Stimulated activated naive B cell treated with anti-CD40 and anti-IgM and Interleukin-4, amounts not matched to agents 10 μg/mL and 1 μg/mL and 100 μg/mL, for 72 hours (primary cell): ENCODE measurements around the gene RAB30.
A peak's percentile ranks its signal among the peaks of the same experiment; 100 is the strongest.
"Not testable (repeated sequence)": the region's sequence is repeated elsewhere in the genome, so short reads cannot be mapped to it uniquely, and the experiment has no call there.

Experiments
- ATAC-seq, 2 donors: fragments of 150-1000 bp; cut with Tn5 transposase; replicated peaks; 2 replicates each; pipeline ENCODE4 v1.10.0; 2021; ENCODE audit warnings: moderate library complexity in 1 of 2
- DNase-seq: peaks from one replicate; pipeline ENCODE4 v3.0.0; 2021
- H3K27ac Mint-ChIP-seq: one replicate; pipeline ENCODE4 v1.8.0; 2022; ENCODE audit warnings: mild to moderate bottlenecking, mixed read lengths
- H3K27me3 Mint-ChIP-seq, 2 donors: one replicate each; pipeline ENCODE4 v1.8.0; 2022; ENCODE audit warnings: mixed read lengths in 2 of 2
- H3K36me3 Mint-ChIP-seq, 2 donors: one replicate each; pipeline ENCODE4 v1.8.0; 2022; ENCODE audit warnings: mixed read lengths in 2 of 2, mild to moderate bottlenecking in 1 of 2
- H3K4me1 Mint-ChIP-seq, 2 donors: one replicate each; pipeline ENCODE4 v1.8.0; 2022; ENCODE audit warnings: mixed read lengths in 2 of 2, mild to moderate bottlenecking in 1 of 2
- H3K4me3 Mint-ChIP-seq, 2 donors: one replicate each; pipeline ENCODE4 v1.8.0; 2022; ENCODE audit warnings: mild to moderate bottlenecking in 2 of 2, mixed read lengths in 2 of 2, moderate library complexity in 1 of 2
- H3K9me3 Mint-ChIP-seq, 2 donors: one replicate each; pipeline ENCODE4 v1.8.0; 2022; ENCODE audit warnings: mixed read lengths in 2 of 2, mild to moderate bottlenecking in 1 of 2

Gene RAB30

DNA sequence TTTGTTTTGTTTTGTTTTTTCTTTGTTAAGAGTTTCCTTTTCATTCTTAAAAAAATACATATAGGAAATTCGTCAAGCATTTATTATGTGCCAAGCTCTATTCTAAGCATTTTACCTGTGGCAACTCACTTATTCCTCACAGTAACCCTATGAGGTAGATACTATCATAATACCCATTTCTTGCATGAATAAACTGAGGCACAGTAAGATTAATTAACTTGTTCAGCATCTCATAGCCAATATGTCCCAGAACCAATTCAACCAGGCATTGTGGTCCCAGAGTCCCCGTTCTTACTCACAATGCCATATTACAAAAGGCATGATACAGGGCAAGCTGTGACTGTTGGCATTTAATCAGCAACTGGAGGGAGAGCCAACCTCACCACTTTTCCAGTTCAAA, 83.7 kb downstream of the RAB30 start:
- ATAC-seq (no peak), DNase-seq (no peak)
- H3K27me3 Mint-ChIP-seq: no peaks in the 10 kb centered on the region
- H3K4me3 Mint-ChIP-seq: no peak overlapping the region
- peak overlapping the region; percentile 59 for H3K27ac Mint-ChIP-seq
- H3K9me3 Mint-ChIP-seq: peaks cover 0 to 1% of the 10 kb centered on the region in 2 donors
- H3K36me3 Mint-ChIP-seq: peaks cover 56 to 57% of the 10 kb centered on the region in 2 donors
- peaks cover 33 to 66% of the 10 kb centered on the region in 2 donors for H3K4me1 Mint-ChIP-seq

DNA sequence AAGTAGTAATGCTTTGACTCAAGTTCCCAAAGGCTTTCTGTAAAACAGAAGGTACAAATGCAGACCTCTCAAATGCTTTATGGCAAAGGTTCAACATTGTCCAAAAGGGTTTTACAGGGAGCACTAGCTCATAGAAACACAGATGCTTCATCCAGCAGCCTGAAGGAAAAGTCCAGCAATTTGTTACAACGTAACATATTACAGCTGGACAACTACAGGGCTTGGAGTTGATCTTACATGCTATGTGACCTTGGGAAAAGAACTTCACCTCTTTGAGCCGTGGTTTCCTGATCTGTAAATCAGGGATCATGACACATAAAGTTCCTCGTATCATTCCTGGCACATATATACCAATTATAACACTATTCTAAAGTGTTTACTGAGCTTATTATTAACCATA, 85.3 kb downstream of the RAB30 start:
- no peak for DNase-seq
- no peaks in the 10 kb centered on the region for H3K9me3 Mint-ChIP-seq
- no peak overlapping the region for H3K4me3 Mint-ChIP-seq
- peak overlapping the region; percentile 59 for H3K27ac Mint-ChIP-seq
- H3K27me3 Mint-ChIP-seq: no peaks in the 10 kb centered on the region
- H3K36me3 Mint-ChIP-seq: peaks cover 57 to 59% of the 10 kb centered on the region in 2 donors
- peaks cover 28 to 58% of the 10 kb centered on the region in 2 donors for H3K4me1 Mint-ChIP-seq
- no peak for ATAC-seq

DNA sequence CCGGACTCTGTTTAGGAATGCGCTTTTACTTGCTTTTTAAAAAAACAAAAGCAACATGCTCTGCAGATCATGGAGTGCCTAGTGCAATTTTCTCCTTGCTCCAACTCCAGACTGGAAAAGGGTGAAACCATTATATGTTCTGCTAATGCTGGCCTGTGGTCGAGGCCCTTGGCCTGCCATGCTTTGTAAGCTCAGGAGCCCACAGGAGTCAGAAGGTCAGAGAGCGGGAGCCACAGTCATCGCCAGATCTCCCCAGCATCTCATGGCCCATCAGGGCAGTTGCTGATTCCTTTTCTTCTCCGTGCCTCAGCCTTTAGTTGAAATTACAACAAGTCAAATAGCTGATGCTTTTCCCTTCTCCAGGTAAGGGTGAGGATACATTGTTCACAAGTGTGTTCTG, 89.8 kb downstream of the RAB30 start:
- H3K27me3 Mint-ChIP-seq: no peaks in the 10 kb centered on the region

DNA sequence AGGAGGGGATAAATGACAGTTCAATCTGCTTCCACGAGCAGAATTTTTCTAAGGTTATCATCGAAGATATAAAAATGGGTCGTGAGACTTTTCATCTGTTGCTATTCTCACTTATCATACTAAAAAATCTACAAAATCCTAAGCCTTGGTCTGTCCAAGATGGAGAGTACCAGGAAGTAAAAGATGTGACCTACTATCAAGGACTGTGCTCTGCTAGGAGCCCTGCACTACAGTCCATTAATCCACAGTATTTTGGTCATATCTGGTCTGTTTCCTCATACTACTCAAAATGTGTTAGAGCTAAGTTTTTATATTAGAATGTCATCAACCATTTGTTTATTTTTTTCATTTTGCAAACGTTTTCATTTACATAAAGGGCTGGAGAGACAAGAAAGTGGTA, 90.8 kb downstream of the RAB30 start:
- peaks cover 0 to 5% of the 10 kb centered on the region in 2 donors for H3K9me3 Mint-ChIP-seq
- H3K27me3 Mint-ChIP-seq: no peaks in the 10 kb centered on the region
- no peak overlapping the region for H3K4me3 Mint-ChIP-seq
- H3K27ac Mint-ChIP-seq: peak overlapping the region; percentile 67
- H3K4me1 Mint-ChIP-seq: peaks cover 36 to 74% of the 10 kb centered on the region in 2 donors
- H3K36me3 Mint-ChIP-seq: peaks cover 56 to 67% of the 10 kb centered on the region in 2 donors
- DNase-seq (no peak), ATAC-seq (no peak)

More for the DNA sequence above, 89.8 kb downstream of the RAB30 start:
- H3K4me1 Mint-ChIP-seq: peaks cover 36 to 74% of the 10 kb centered on the region in 2 donors
- DNase-seq: no peak
- no peak overlapping the region for H3K4me3 Mint-ChIP-seq
- ATAC-seq: no peak
- H3K27ac Mint-ChIP-seq: peak overlapping the region; percentile 3
- peaks cover 57 to 65% of the 10 kb centered on the region in 2 donors for H3K36me3 Mint-ChIP-seq
- H3K9me3 Mint-ChIP-seq: peaks cover 0 to 5% of the 10 kb centered on the region in 2 donors

DNA sequence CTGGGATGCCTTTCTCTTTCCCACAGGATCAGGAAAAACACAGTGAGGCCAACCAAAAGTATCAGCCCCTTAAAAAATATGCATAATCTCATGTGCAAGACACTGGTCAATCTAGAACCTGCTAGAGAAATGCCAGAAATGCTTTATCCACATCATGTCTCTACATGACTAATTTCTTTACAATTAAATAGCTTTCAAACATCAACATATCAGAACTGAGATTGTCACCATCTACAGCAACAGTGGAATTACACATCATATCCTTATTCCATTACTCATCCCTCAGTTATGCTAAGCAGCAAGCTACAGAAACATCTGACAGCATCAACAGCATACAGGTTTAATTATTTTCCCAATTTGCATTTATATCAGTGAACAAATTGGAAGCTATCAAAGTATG, 91.4 kb downstream of the RAB30 start:
- Mint-ChIP-seq H3K9me3 (peaks cover 0 to 5% of the 10 kb centered on the region in 2 donors), H3K36me3 (peaks cover 52 to 64% of the 10 kb centered on the region in 2 donors), H3K27ac (peak overlapping the region; percentile 65), H3K4me3 (no peak overlapping the region), H3K4me1 (peaks cover 35 to 74% of the 10 kb centered on the region in 2 donors), H3K27me3 (no peaks in the 10 kb centered on the region)
- ATAC-seq (peak in 1 of 2 donors; percentile 44), DNase-seq (no peak)

DNA sequence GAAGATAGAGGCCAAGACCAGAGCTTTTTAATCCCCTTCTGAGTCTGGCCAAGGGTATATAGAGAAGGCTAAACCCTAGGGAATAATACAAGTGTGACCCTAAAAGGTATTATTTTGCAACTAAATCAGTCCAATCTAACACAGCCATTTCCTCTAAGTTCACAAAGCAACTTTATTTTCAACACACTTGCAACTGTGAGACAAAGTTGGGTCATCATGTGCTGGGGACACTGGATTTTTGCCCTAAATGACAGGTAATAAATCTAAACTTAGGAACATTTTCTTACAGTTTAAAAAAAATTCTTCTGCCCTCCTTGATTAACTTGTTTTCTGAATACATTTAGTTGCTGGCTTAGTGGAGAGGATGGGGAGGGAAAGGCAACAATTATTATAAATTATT, 91.9 kb downstream of the RAB30 start:
- no peak overlapping the region for H3K27ac Mint-ChIP-seq
- DNase-seq: no peak
- H3K9me3 Mint-ChIP-seq: peaks cover 0 to 5% of the 10 kb centered on the region in 2 donors
- H3K36me3 Mint-ChIP-seq: peaks cover 51 to 63% of the 10 kb centered on the region in 2 donors
- H3K4me1 Mint-ChIP-seq: peaks cover 35 to 77% of the 10 kb centered on the region in 2 donors
- no peaks in the 10 kb centered on the region for H3K27me3 Mint-ChIP-seq
- no peak overlapping the region for H3K4me3 Mint-ChIP-seq
- ATAC-seq: no peak

DNA sequence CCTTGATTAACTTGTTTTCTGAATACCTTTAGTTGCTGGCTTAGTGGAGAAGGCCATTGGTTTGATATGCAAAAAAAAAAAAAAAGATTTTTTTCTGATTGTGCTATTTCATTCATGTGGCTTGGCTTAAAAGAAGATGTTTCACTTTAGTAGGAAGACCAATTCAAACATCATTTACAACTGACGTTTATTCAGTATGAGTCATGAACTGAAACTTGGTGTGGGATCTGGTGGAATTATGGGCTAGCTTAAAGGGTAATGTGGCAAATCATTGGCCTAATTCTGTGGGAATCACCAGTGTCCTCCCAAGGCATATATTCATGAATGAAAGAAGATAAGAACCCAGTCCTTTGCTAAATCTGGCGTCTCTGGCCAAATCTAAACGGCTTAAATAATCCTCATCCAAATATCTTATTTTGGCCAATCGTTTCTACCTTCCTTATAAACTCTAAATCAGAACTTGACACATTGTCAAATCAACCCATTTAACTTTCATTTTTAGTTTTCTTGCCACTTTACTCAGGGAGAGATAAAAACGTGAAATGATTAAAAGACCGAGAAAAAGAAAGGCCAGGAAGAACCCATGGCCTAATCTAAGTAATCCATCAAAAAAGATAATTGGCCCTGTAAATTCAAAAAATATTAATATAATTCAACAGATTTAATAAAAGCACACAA, 93.1 kb downstream of the RAB30 start:
- ATAC-seq (peak; percentile 70 to 79), DNase-seq (no peak)
- Mint-ChIP-seq H3K36me3 (peaks cover 41 to 54% of the 10 kb centered on the region in 2 donors), H3K4me1 (peaks cover 33 to 77% of the 10 kb centered on the region in 2 donors), H3K9me3 (peaks cover 0 to 5% of the 10 kb centered on the region in 2 donors), H3K27me3 (no peaks in the 10 kb centered on the region), H3K27ac (peak overlapping the region; percentile 79), H3K4me3 (peak overlapping the region; percentile 29 to 39)

DNA sequence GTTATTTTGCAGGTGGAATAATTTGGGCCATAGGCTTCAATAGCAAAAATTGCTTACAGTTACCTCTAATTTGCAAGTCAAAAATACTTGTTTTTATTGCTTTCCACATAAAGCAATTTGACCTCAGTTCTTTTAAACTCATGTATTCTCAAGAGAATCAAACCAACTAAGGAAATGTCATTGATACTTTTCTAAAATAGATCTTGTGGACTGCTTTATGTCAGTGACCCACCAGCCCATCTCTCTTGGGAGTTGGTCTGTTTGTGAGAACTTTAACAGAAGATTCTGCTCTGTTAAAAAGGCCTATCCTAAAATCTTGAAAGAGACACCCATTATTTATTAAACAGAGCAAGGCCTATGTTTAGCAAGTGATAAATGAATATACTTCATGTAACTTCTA, 94.9 kb downstream of the RAB30 start:
- Mint-ChIP-seq H3K9me3 (peaks cover 0 to 5% of the 10 kb centered on the region in 2 donors), H3K4me1 (peaks cover 34 to 87% of the 10 kb centered on the region in 2 donors), H3K27me3 (no peaks in the 10 kb centered on the region), H3K27ac (no peak overlapping the region), H3K36me3 (peaks cover 29 to 41% of the 10 kb centered on the region in 2 donors), H3K4me3 (peak overlapping the region in 1 of 2 donors; percentile 57)
- peak; percentile 69 to 78 for ATAC-seq
- no peak for DNase-seq

DNA sequence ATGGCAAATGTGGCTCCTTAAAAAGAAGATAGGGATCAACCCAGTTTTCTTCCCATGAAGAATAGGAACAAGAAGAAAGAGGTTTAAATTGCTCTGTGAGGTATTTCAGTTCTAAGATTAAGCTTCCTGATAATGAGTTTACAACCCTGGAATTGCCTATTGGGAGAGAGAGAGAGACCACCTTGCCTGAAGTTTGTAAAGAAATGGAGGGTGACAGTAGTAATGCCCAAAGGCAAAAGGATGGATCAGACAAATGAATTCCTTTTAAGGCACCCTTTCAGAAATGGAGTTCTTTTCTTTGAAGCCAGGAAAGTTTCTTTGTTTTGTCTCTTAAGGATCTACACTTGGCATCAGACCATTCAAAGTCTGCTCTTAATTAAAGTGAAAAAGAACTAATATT, 95.8 kb downstream of the RAB30 start:
- Mint-ChIP-seq H3K27ac (peak overlapping the region; percentile 38), H3K9me3 (peaks cover 0 to 5% of the 10 kb centered on the region in 2 donors), H3K4me3 (no peak overlapping the region), H3K36me3 (peaks cover 23 to 34% of the 10 kb centered on the region in 2 donors), H3K27me3 (no peaks in the 10 kb centered on the region), H3K4me1 (peaks cover 35 to 91% of the 10 kb centered on the region in 2 donors)
- DNase-seq (no peak), ATAC-seq (no peak)

DNA sequence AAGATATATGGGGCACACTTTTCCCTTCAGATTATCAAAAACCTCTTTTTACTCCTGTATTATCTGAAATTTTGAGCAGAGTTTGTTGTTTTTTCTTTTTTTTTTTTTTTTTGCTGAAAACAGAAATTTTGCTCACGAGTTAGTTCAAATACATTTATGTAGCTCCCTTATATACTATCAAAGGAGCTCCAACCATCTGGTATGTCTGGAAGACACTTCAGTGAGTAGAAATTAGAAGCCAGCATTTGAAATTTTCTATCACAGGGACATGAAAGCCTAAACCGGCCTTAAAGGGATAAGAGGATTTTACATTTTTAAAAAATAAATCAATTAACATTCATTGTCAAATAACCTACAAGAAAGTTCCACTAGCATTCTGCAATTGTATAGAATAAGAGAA, 96.8 kb downstream of the RAB30 start:
- no peak overlapping the region for H3K27ac Mint-ChIP-seq
- H3K36me3 Mint-ChIP-seq: peaks cover 19 to 27% of the 10 kb centered on the region in 2 donors
- no peaks in the 10 kb centered on the region for H3K27me3 Mint-ChIP-seq
- no peak for ATAC-seq
- peaks cover 0 to 5% of the 10 kb centered on the region in 2 donors for H3K9me3 Mint-ChIP-seq
- no peak overlapping the region for H3K4me3 Mint-ChIP-seq
- peaks cover 29 to 91% of the 10 kb centered on the region in 2 donors for H3K4me1 Mint-ChIP-seq
- no peak for DNase-seq

DNA sequence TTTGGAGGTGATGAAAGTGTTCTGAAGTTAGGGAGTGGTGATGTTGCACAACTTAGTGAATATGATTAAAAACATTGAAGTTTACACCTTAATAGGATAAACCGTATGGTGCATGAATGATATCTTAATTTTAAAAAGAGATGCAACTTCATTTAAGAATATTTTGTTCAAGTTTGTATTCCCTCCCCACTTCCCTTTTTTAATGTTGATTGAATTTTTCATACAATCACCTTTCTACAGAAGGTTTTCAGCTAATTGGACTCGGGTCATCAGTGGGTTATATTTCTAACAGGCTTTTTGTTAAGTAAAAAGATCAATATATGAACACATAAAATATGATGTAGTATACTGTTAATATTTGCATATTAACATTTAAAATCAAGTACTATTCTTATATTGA, 97.6 kb downstream of the RAB30 start:
- ATAC-seq (no peak), DNase-seq (no peak)
- Mint-ChIP-seq H3K27ac (no peak overlapping the region), H3K36me3 (peaks cover 15 to 21% of the 10 kb centered on the region in 2 donors), H3K4me3 (peak overlapping the region; percentile 1 to 3), H3K4me1 (peaks cover 30 to 91% of the 10 kb centered on the region in 2 donors), H3K27me3 (no peaks in the 10 kb centered on the region), H3K9me3 (peaks cover 0 to 5% of the 10 kb centered on the region in 2 donors)

DNA sequence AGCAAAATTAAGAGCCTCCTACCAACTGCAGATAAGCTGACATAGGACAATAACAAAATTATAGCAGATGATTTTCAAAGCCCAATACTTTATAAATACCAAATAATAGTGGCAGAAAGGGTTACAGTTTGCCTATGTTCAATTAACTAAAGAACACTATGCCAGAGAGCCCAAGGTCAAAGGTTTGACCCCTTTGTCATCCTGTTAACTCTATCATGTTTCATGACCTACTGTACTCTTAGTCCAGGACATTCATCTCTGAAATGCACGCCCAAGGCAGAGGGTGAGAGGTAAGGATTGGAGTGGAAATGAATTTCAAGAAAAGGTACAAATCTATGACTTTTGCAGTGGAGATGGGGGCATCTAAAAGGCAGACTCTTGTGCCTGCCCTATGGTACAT, 99.6 kb downstream of the RAB30 start:
- H3K27ac Mint-ChIP-seq: peak overlapping the region; percentile 59
- ATAC-seq: no peak

DNA sequence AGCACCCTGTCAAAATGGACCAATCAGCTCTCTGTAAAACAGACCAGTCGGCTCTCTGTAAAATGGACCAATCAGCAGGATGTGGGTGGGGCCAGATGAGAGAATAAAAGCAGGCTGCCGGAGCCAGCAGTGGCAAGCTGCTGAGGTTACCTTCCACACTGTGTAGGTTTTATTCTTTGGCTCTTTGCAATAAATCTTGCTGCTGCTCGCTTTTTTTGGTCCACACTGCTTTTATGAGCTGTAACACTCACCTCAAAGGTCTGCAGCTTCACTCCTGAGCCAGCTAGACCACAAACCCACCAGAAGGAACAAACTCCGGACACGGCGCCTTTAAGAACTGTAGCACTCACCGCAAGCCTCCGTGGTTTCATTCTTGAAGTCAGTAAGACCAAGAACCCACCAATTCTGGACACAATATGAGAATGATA, 100.2 kb downstream of the RAB30 start:
- peak; percentile 29 to 55 for ATAC-seq
- H3K27me3 Mint-ChIP-seq, H3K36me3 Mint-ChIP-seq, H3K9me3 Mint-ChIP-seq: not testable (repeated sequence)
- peak overlapping the region; percentile 59 for H3K27ac Mint-ChIP-seq
- DNase-seq: peak; percentile 23
- H3K4me1 Mint-ChIP-seq: peaks cover 27 to 77% of the 10 kb centered on the region in 2 donors
- peak overlapping the region; percentile 62 to 68 for H3K4me3 Mint-ChIP-seq

More for the DNA sequence above, 99.6 kb downstream of the RAB30 start:
- Mint-ChIP-seq H3K36me3 (peaks cover 3 to 11% of the 10 kb centered on the region in 2 donors), H3K4me3 (peak overlapping the region in 1 of 2 donors; percentile 68), H3K27me3 (no peaks in the 10 kb centered on the region), H3K9me3 (peaks cover 0 to 7% of the 10 kb centered on the region in 2 donors), H3K4me1 (peaks cover 28 to 80% of the 10 kb centered on the region in 2 donors)
- no peak for DNase-seq

DNA sequence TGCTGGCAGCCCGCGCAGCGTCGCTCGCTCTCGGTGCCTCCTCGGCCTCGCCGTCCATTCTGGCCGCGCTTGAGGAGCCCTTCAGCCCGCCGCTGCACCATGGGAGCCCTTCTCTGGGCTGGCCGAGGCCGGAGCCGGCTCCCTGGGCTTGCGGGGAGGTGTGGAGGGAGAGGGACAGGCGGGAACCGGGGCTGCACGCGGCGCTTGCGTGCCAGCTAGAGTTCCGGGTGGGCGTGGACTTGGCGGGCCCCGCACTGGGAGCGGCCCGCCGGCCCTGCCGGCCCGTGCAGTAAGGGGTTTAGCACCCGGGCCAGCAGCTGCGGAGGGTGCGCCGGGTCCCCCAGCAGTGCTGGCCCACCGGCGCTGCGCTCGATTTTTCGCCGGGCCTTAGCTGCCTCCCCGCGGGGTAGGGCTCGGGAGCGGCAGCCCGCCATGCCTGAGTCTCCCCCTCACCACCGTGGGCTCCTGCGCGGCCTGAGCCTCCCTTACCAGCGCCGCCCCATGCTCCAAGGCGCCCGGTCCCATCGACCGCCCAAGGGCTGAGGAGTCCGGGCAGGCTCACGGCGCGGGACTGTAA, 101.1 kb downstream of the RAB30 start:
- peaks cover 21 to 73% of the 10 kb centered on the region in 2 donors for H3K4me1 Mint-ChIP-seq

More for the DNA sequence above, 101.1 kb downstream of the RAB30 start:
- not testable (repeated sequence) for H3K36me3 Mint-ChIP-seq, DNase-seq, H3K27me3 Mint-ChIP-seq, ATAC-seq, H3K9me3 Mint-ChIP-seq
- peak overlapping the region in 1 of 2 donors; percentile 44 for H3K4me3 Mint-ChIP-seq
- peak overlapping the region; percentile 3 for H3K27ac Mint-ChIP-seq
